CD4-positive, alpha-beta T cell (primary cell): ENCODE data around the gene ADK. TPM values are rescaled to one million over a fixed set of nuclear protein-coding genes. Genes with fewer than 3 reads are reported as not detected.

Experiments used
- ATAC-seq: fragments of 200-7000 bp; cut with Tn5 transposase; one replicate; pipeline ENCODE4 v1.10.0; 2022; ENCODE audit warnings: mild to moderate bottlenecking; ENCODE audit not compliant: poor library complexity
- CTCF ChIA-PET: fragments of 350-600 bp; sonication (Branson Sonifier 250); formaldehyde crosslinking; loops from one replicate; lab custom pipeline; 2021; ENCODE audit warnings: antibody characterized with exemption, inconsistent platforms; lab: Charles Lee
- POLR2A ChIA-PET: fragments of 350-600 bp; sonication (Branson Sonifier 250); formaldehyde crosslinking; loops from one replicate; lab custom pipeline; 2021; ENCODE audit warnings: antibody characterized with exemption, inconsistent platforms; lab: Charles Lee
- DNase-seq, 14 experiments: peaks; one replicate each; pipeline ENCODE4 v3.0.0-alpha.2; 2013 to 2020; ENCODE audit warnings: mixed read lengths in 2 of 14
- H3K27ac ChIP-seq, 2 donors: one replicate each; pipeline versions ENCODE4 v1.5.1 to v1.7.0; 2013; ENCODE audit warnings: low read length in 2 of 2, low read depth in 1 of 2, mild to moderate bottlenecking in 1 of 2
- H3K27me3 ChIP-seq, 2 experiments: 1 replicate in 1 of 2; 2 replicates in 1 of 2; pipeline versions ENCODE4 v1.6.1 to v1.7.0; 2013; ENCODE audit warnings: low read length in 2 of 2, control low read depth in 1 of 2, mild to moderate bottlenecking in 1 of 2, moderate library complexity in 1 of 2; ENCODE audit not compliant: insufficient read depth in 2 of 2, control insufficient read depth in 1 of 2
- H3K36me3 ChIP-seq: one replicate; pipeline ENCODE4 v1.6.1; 2013; ENCODE audit warnings: low read length, control low read depth; ENCODE audit not compliant: insufficient read depth
- H3K4me1 ChIP-seq: one replicate; pipeline ENCODE4 v1.6.1; 2013; ENCODE audit warnings: low read length, control low read depth; ENCODE audit not compliant: insufficient read depth
- H3K4me3 ChIP-seq: one replicate; pipeline ENCODE4 v1.5.1; 2013; ENCODE audit warnings: mild to moderate bottlenecking, low read length, moderate library complexity
- H3K9me3 ChIP-seq, 2 experiments: 1 replicate in 1 of 2; 2 replicates in 1 of 2; pipeline versions ENCODE4 v1.6.1 to v1.7.0; 2013; ENCODE audit warnings: low read length in 2 of 2, mild to moderate bottlenecking in 2 of 2, control low read depth in 1 of 2, moderate library complexity in 1 of 2; ENCODE audit not compliant: control insufficient read depth in 1 of 2, insufficient read depth in 1 of 2
- H3K27ac Mint-ChIP-seq: one replicate; pipeline ENCODE4 v1.8.0; 2020; ENCODE audit warnings: mixed read lengths
- H3K27me3 Mint-ChIP-seq: one replicate; pipeline ENCODE4 v1.8.0; 2021; ENCODE audit warnings: mixed read lengths
- H3K36me3 Mint-ChIP-seq: one replicate; pipeline ENCODE4 v1.8.0; 2021; ENCODE audit warnings: low read depth, mixed read lengths
- H3K4me1 Mint-ChIP-seq: one replicate; pipeline ENCODE4 v1.8.0; 2021; ENCODE audit warnings: low read depth, mixed read lengths
- H3K4me3 Mint-ChIP-seq: one replicate; pipeline ENCODE4 v1.8.0; 2020; ENCODE audit warnings: mild to moderate bottlenecking, mixed read lengths
- H3K9me3 Mint-ChIP-seq: one replicate; pipeline ENCODE4 v1.8.0; 2020; ENCODE audit warnings: mixed read lengths
- intact Hi-C, 2 experiments: fragments of 100-400 bp; cut with DNase I in 1 of 2; cut with micrococcal nuclease in 1 of 2; formaldehyde crosslinking; loops; one replicate each; pipeline versions ENCODE4 v1.15.1 to v1.9.0; 2023 to 2025; cut with DNase I, micrococcal nuclease
- total RNA-seq, 174 experiments: library from RNA in 2 of 174; stranded (reverse) in 2 of 174; gene quantifications; one replicate each; pipeline ENCODE4 v1.2.3 and lab custom pipeline; 2021 to 2026
- TF ChIP-seq, protein P1 (sequence below): fragments of 200-600 bp; IDR thresholded peaks from one replicate; pipeline ENCODE4 v1.8.0; 2022; ENCODE audit warnings: antibody characterized with exemption, mild to moderate bottlenecking

ADK gene
- total RNA-seq, 2 experiments from 2014 or later, result 15.3 to 17.6 TPM

DNA sequence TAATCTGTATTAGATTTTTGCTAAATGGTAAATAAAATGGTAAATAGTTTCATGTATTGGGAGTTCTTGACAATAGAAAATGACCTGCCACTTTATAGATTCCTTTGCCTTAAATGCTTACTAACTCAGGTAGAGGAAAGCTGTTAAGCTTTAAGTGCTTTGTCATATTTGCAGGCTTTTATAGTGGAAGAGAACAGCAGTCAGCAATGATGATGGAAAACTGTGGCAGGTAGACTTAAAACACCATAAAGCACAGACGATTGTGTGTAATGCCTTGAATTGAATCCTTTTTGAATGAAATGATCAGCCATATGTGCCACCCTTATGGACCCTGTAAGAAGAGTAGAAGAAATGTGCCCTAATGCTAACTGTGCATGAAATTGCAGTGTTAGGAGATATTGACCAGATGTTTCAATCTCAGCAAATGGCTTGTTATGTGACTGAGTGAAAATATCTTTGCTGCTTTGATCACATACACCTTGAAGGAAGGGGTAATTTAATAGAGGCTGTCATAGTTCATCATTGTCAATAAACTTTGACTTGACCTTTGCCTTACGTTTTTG lies 230.4 kb downstream of the ADK start:
- Histone ChIP-seq H3K27ac (no peak overlapping the region), H3K9me3 (no peaks in the 10 kb centered on the region), H3K36me3 (no peaks in the 10 kb centered on the region), H3K4me1 (no peaks in the 10 kb centered on the region), H3K4me3 (no peak overlapping the region), H3K27me3 (no peaks in the 10 kb centered on the region)
- TF ChIP-seq, protein P1, sequence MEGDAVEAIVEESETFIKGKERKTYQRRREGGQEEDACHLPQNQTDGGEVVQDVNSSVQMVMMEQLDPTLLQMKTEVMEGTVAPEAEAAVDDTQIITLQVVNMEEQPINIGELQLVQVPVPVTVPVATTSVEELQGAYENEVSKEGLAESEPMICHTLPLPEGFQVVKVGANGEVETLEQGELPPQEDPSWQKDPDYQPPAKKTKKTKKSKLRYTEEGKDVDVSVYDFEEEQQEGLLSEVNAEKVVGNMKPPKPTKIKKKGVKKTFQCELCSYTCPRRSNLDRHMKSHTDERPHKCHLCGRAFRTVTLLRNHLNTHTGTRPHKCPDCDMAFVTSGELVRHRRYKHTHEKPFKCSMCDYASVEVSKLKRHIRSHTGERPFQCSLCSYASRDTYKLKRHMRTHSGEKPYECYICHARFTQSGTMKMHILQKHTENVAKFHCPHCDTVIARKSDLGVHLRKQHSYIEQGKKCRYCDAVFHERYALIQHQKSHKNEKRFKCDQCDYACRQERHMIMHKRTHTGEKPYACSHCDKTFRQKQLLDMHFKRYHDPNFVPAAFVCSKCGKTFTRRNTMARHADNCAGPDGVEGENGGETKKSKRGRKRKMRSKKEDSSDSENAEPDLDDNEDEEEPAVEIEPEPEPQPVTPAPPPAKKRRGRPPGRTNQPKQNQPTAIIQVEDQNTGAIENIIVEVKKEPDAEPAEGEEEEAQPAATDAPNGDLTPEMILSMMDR, result no peak
- DNase-seq (no peak), ATAC-seq (no peak)
- Mint-ChIP-seq H3K4me3 (no peak overlapping the region), H3K4me1 (peaks cover 47% of the 10 kb centered on the region), H3K9me3 (no peaks in the 10 kb centered on the region), H3K36me3 (no peaks in the 10 kb centered on the region), H3K27me3 (no peaks in the 10 kb centered on the region), H3K27ac (peak overlapping the region; percentile 25)
- CTCF ChIA-PET, result no interaction called here
- POLR2A ChIA-PET, result no interaction called here
- intact Hi-C loops, result no loop called here

DNA sequence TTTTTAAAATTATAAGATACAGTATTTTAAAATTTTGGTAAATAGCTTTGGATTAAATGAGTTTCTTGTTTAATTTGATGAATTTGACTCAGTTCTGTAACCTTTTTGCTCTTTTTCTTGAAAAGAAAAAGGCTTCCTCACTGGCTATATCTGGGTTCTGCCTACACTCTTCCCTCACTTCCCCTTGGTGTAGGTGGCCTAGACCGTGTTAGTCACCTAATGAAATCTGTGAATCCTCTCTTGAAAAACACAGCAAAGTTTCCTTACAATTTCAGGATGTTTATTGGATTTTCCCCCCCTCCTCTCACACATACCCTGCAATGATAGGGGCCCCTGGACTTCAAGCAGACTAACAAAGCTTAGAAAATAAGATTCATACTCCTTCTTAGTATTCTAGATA lies 231.6 kb downstream of the ADK start:
- no peaks in the 10 kb centered on the region for H3K9me3 ChIP-seq
- ChIA-PET CTCF (no interaction called here), POLR2A (interaction anchor here (0.6 kb wide), 1 partner anchor 33 kb away, joined by 3 read pairs; no protein-coding TSS in a partner anchor)
- intact Hi-C loops, result no loop called here
- Mint-ChIP-seq H3K9me3 (no peaks in the 10 kb centered on the region), H3K27me3 (no peaks in the 10 kb centered on the region), H3K27ac (peak overlapping the region; percentile 50), H3K36me3 (no peaks in the 10 kb centered on the region), H3K4me1 (peaks cover 50% of the 10 kb centered on the region), H3K4me3 (no peak overlapping the region)
- TF ChIP-seq, protein P1, result no peak
- no peak overlapping the region for H3K27ac ChIP-seq
- no peak for ATAC-seq
- DNase-seq, result no peak
- H3K27me3 ChIP-seq, result no peaks in the 10 kb centered on the region
- no peak overlapping the region for H3K4me3 ChIP-seq
- no peaks in the 10 kb centered on the region for H3K36me3 ChIP-seq
- H3K4me1 ChIP-seq, result no peaks in the 10 kb centered on the region

DNA sequence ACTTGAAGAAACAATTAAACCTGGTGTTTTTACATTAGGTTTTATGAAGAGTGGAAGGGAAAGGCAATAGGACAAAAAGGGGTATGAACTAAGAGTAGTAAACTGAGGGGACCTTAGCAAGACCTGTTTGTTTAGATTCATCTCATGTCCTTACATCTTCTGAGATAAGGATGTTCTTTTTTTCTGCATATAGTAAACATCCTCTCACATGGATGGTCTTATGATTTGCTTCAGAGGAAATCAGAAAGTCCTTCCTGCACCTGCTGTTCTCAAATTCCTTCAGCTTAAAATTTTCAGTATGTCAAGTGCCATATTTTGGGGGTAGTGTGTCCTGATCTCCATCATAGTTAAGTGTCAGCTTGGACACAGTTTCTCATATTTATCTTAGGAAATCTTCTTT lies 232.6 kb downstream of the ADK start:
- peak in 2 of 14 experiments; percentile 7 to 22 for DNase-seq
- Histone ChIP-seq H3K4me3 (no peak overlapping the region), H3K36me3 (no peaks in the 10 kb centered on the region), H3K27ac (no peak overlapping the region), H3K27me3 (no peaks in the 10 kb centered on the region), H3K4me1 (no peaks in the 10 kb centered on the region), H3K9me3 (no peaks in the 10 kb centered on the region)
- H3K27ac Mint-ChIP-seq, result peak overlapping the region; percentile 78
- no peak for ATAC-seq
- no peaks in the 10 kb centered on the region for H3K27me3 Mint-ChIP-seq
- CTCF ChIA-PET, result no interaction called here
- H3K4me1 Mint-ChIP-seq, result peaks cover 51% of the 10 kb centered on the region
- no peak overlapping the region for H3K4me3 Mint-ChIP-seq
- H3K36me3 Mint-ChIP-seq, result peaks cover under 1% of the 10 kb centered on the region
- POLR2A ChIA-PET, result no interaction called here
- H3K9me3 Mint-ChIP-seq, result no peaks in the 10 kb centered on the region
- TF ChIP-seq, protein P1, result no peak
- intact Hi-C loops, result no loop called here
